Gastrocnemius medialis (tissue), 4 donors: ENCODE results near the gene ATXN7L1. TPM values are rescaled to one million over a fixed set of nuclear protein-coding genes. Genes with fewer than 3 reads are reported as not detected.

Source experiments
- ATAC-seq, 2 donors: fragments of 150-250 bp; one replicate each; pipeline ENCODE4 v1.9.1; 2016
- DNase-seq, 2 donors: peaks; one replicate each; pipeline ENCODE4 v3.0.0-alpha.2; 2019
- H3K27ac ChIP-seq, 4 donors: fragments of 200-600 bp; sonication (generic); 1 replicate in 1 of 4; 2 replicates in 3 of 4; pipeline ENCODE4 v1.5.1; 2016 to 2018; ENCODE audit warnings: mild to moderate bottlenecking in 2 of 4, moderate library complexity in 1 of 4
- H3K27me3 ChIP-seq, 3 donors: fragments of 200-600 bp; sonication (generic) in 2 of 3; 1 replicate in 1 of 3; 2 replicates in 2 of 3; pipeline versions ENCODE4 v1.5.1 to v1.6.0; 2016 to 2019; ENCODE audit warnings: mild to moderate bottlenecking in 1 of 3, moderate library complexity in 1 of 3
- H3K36me3 ChIP-seq, 2 donors: fragments of 200-600 bp; sonication (generic) in 1 of 2; one replicate each; pipeline ENCODE4 v1.5.1; 2017 to 2018
- H3K4me1 ChIP-seq, 2 donors: fragments of 200-600 bp; sonication (generic) in 1 of 2; one replicate each; pipeline ENCODE4 v1.5.1; 2016 to 2017; ENCODE audit warnings: mild to moderate bottlenecking in 2 of 2
- H3K4me3 ChIP-seq, 4 donors: fragments of 200-600 bp; sonication (generic) in 3 of 4; 1 replicate in 1 of 4; 2 replicates in 3 of 4; pipeline ENCODE4 v1.5.1; 2016 to 2019; ENCODE audit warnings: mild to moderate bottlenecking in 2 of 4
- H3K9me3 ChIP-seq, 3 donors: fragments of 200-600 bp; sonication (generic) in 2 of 3; 1 replicate in 1 of 3; 2 replicates in 2 of 3; pipeline ENCODE4 v1.5.1; 2016 to 2019
- POLR2A ChIP-seq, 2 donors: fragments of 450-650 bp; IDR thresholded peaks; one replicate each; pipeline ENCODE4 v1.6.1; 2017; ENCODE audit warnings: antibody characterized with exemption in 2 of 2, mild to moderate bottlenecking in 2 of 2, moderate library complexity in 2 of 2
- in situ Hi-C, 4 donors: fragments of 200-750 bp; cut with MboI; loops; one replicate each; pipeline versions ENCODE4 v1.15.0 to v1.8.0; 2017; ENCODE audit warnings: low sequenced_read_pairs in 4 of 4
- intact Hi-C: fragments of 100-400 bp; cut with DNase I; formaldehyde crosslinking; loops from one replicate; pipeline ENCODE4 v1.15.1; 2023; ENCODE audit warnings: low total_unique reads
- total RNA-seq, 4 donors: library from RNA; depleted of rRNA; stranded (reverse); fragments of >200 nt; gene quantifications; one replicate each; pipeline versions ENCODE4 v1.1.0 to v1.2.3, GENCODE V29; 2016
- TF ChIP-seq, protein P1 (sequence below), 5 experiments: fragments of 450-650 bp in 3 of 5; fragments of 200-600 bp in 2 of 5; sonication (generic) in 2 of 5; IDR thresholded peaks in 4 of 5; conservative IDR thresholded peaks in 1 of 5; 1 replicate in 4 of 5; 2 replicates in 1 of 5; pipeline ENCODE4 v1.5.1; 2016 to 2019; ENCODE audit warnings: antibody characterized with exemption in 5 of 5, mild to moderate bottlenecking in 3 of 5, moderate library complexity in 3 of 5

The ATXN7L1 gene
- total RNA-seq, 4 donors from 2014 or later = 1.6 to 6.6 (median 4.8) TPM

DNA sequence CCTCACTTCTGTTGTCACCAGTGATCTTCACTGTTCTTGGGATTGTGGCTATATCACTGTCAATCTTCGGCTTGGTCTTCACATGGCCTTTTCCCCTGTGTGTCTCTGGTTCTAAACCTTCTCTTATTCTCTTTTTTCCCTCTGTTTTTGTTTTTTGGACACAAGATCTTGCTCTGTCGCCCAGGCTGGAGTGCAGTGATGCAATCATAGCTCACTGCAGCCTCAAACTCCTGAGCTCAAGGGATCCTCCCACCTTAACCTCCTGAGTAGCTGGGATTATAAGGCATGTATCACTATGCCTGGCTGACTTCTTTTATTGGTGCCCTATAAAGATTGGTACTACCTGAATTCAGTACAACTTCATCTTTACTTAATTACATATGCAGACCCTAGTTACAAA lies 151.7 kb downstream of the ATXN7L1 start:
- DNase-seq (no peak), ATAC-seq (no peak)
- Histone ChIP-seq H3K9me3 (no peaks in the 10 kb centered on the region), H3K4me1 (peaks cover 4% of the 10 kb centered on the region in 2 donors), H3K27me3 (no peaks in the 10 kb centered on the region), H3K36me3 (no peaks in the 10 kb centered on the region), H3K27ac (no peak overlapping the region), H3K4me3 (no peak overlapping the region)
- in situ Hi-C loops = no loop called here
- TF ChIP-seq, protein P1, sequence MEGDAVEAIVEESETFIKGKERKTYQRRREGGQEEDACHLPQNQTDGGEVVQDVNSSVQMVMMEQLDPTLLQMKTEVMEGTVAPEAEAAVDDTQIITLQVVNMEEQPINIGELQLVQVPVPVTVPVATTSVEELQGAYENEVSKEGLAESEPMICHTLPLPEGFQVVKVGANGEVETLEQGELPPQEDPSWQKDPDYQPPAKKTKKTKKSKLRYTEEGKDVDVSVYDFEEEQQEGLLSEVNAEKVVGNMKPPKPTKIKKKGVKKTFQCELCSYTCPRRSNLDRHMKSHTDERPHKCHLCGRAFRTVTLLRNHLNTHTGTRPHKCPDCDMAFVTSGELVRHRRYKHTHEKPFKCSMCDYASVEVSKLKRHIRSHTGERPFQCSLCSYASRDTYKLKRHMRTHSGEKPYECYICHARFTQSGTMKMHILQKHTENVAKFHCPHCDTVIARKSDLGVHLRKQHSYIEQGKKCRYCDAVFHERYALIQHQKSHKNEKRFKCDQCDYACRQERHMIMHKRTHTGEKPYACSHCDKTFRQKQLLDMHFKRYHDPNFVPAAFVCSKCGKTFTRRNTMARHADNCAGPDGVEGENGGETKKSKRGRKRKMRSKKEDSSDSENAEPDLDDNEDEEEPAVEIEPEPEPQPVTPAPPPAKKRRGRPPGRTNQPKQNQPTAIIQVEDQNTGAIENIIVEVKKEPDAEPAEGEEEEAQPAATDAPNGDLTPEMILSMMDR (IDR thresholded peaks at IDR 0.05 in 4 of 5, conservative IDR thresholded peaks at IDR 0.05 in 1 of 5) = no peak
- TF ChIP-seq POLR2A (IDR thresholded peaks at IDR 0.05) = no peak
- intact Hi-C loops = no loop called here

DNA sequence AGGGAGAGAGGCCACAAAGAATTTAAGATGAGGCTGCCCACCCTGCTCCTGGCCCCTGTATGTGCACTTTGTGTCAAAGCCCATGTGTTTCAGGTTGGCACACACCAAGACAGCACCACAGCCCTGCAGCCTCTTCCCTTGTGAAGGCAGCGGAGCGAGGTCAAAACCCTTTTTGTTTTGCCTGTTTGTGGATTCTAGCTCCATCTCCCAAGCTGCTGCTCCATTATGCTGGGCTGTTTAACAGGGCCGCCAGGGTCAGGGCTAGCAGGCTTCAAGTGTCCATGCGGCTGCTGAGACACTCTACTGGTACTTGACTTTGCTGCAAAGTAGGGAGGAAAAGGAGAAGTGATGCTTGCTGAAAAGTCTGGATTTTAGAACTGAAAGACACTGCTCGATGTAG lies 152.8 kb downstream of the ATXN7L1 start:
- intact Hi-C loops (no loop called here), in situ Hi-C loops (no loop called here)
- no peak overlapping the region for H3K27ac ChIP-seq
- H3K27me3 ChIP-seq = no peaks in the 10 kb centered on the region
- H3K4me1 ChIP-seq = peaks cover 7 to 15% of the 10 kb centered on the region in 2 donors
- no peak for DNase-seq
- no peaks in the 10 kb centered on the region for H3K36me3 ChIP-seq
- H3K9me3 ChIP-seq = no peaks in the 10 kb centered on the region
- TF ChIP-seq, protein P1 (IDR thresholded peaks at IDR 0.05 in 4 of 5, conservative IDR thresholded peaks at IDR 0.05 in 1 of 5) = no peak
- TF ChIP-seq POLR2A (IDR thresholded peaks at IDR 0.05) = no peak
- ATAC-seq = no peak
- no peak overlapping the region for H3K4me3 ChIP-seq

- intact Hi-C loops (no loop called here), in situ Hi-C loops (no loop called here)
- Histone ChIP-seq H3K27me3 (no peaks in the 10 kb centered on the region), H3K9me3 (no peaks in the 10 kb centered on the region), H3K36me3 (no peaks in the 10 kb centered on the region), H3K4me3 (no peak overlapping the region), H3K4me1 (peaks cover 7 to 22% of the 10 kb centered on the region in 2 donors), H3K27ac (no peak overlapping the region)
- ATAC-seq (no peak), DNase-seq (no peak)
- TF ChIP-seq POLR2A (IDR thresholded peaks at IDR 0.05) = no peak
- TF ChIP-seq, protein P1 (IDR thresholded peaks at IDR 0.05 in 4 of 5, conservative IDR thresholded peaks at IDR 0.05 in 1 of 5) = no peak
These were observed 154.8 kb downstream of the ATXN7L1 start for GRCh38 chr7:105721571-105722104.

GRCh38 chr7:105719919-105720318 lies 156.5 kb downstream of the ATXN7L1 start:
- H3K9me3 ChIP-seq = no peaks in the 10 kb centered on the region
- no peaks in the 10 kb centered on the region for H3K36me3 ChIP-seq
- H3K4me1 ChIP-seq = peaks cover 7 to 22% of the 10 kb centered on the region in 2 donors
- ATAC-seq = no peak
- no peaks in the 10 kb centered on the region for H3K27me3 ChIP-seq
- intact Hi-C loops (no loop called here), in situ Hi-C loops (no loop called here)
- no peak for TF ChIP-seq POLR2A (IDR thresholded peaks at IDR 0.05)
- TF ChIP-seq, protein P1 (IDR thresholded peaks at IDR 0.05 in 4 of 5, conservative IDR thresholded peaks at IDR 0.05 in 1 of 5) = no peak
- H3K4me3 ChIP-seq = no peak overlapping the region
- H3K27ac ChIP-seq = no peak overlapping the region
- no peak for DNase-seq

DNA sequence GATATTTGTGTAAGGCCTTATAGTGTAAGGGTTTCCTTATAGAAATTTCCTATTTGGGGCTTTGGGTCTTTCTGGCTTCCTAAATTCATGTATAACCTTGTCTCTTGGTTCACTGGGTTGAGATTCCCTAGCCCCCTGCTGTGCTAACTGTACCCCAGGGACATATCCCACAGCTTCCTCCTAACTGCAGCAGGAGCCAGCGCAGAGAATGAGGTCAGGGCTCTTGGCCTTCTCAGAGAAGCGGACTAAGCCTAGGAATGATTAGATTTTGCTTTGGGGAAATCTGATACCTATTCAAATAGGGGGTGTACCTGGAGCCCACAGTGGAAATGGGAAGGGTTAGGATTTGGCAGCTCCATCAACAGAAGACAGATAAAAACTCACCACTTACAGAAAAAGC lies 157.0 kb downstream of the ATXN7L1 start:
- no peak for DNase-seq
- Histone ChIP-seq H3K36me3 (no peaks in the 10 kb centered on the region), H3K4me3 (no peak overlapping the region), H3K27me3 (no peaks in the 10 kb centered on the region), H3K9me3 (no peaks in the 10 kb centered on the region), H3K4me1 (peaks cover 7 to 22% of the 10 kb centered on the region in 2 donors), H3K27ac (peak overlapping the region in 1 of 4 donors; percentile 18)
- intact Hi-C loops (no loop called here), in situ Hi-C loops (no loop called here)
- no peak for ATAC-seq
- TF ChIP-seq, protein P1 (IDR thresholded peaks at IDR 0.05 in 4 of 5, conservative IDR thresholded peaks at IDR 0.05 in 1 of 5) = no peak
- no peak for TF ChIP-seq POLR2A (IDR thresholded peaks at IDR 0.05)
